GM18868 (cell line): Measurements from ENCODE around the gene MTCL1.

Experiments
- ATAC-seq: cut with Tn5 transposase; IDR thresholded peaks from one replicate; pipeline ENCODE4 v1.9.1; 2021; ENCODE audit warnings: mild to moderate bottlenecking, moderate library complexity; ENCODE audit not compliant: unreplicated experiment

MTCL1 gene

GRCh38 chr18:8826971-8827370 is 121.6 kb downstream of the MTCL1 start:
- ATAC-seq: no peak

- no peak for ATAC-seq
Measured at GRCh38 chr18:8828300-8828699, 122.9 kb downstream of the MTCL1 start.

- no peak for ATAC-seq
Measured at GRCh38 chr18:8828798-8829197, 123.4 kb downstream of the MTCL1 start.

GRCh38 chr18:8830067-8831060 is 125.0 kb downstream of the MTCL1 start:
- ATAC-seq: no peak

DNA sequence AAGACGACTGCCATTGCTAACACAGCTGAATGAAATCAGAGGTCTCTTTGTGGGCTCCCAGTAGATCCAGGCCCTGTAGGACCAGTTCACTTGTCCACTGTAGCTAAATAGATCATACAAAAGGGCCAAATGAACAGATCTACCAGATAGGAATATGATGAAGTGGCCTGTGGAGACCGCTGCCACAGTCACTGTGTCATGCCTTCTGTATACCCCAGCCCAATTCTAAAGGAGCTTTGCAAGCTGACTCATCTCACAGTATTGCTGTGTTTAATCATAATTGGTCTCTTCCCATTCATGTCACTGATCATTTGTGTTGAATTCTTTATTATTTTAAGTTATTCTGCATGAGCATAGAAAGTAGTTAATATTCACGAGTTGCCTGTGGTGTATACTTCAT is 125.8 kb downstream of the MTCL1 start:
- ATAC-seq: no peak

DNA sequence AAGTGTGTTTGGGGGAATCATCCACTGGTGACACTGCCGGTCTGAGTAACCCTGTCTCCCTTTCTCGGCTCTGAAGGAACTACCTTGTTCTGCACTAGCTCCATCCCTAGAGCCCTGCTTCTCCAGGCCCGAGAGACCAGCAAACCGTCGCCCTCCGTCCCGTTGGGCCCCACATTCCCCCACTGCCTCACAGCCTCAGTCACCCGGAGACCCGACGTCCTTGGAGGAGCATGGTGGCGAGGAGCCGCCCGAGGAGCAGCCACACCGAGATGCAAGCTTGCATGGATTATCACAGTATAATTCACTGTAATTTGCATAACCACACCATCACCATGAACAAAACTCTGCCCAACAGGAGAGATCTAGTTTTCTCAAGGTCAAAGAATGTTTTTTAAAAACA is 126.2 kb downstream of the MTCL1 start:
- no peak for ATAC-seq

- no peak for ATAC-seq
Measured at GRCh38 chr18:8833480-8833879, 128.1 kb downstream of the MTCL1 start.

GRCh38 chr18:8834881-8835280 is 129.5 kb downstream of the MTCL1 start:
- ATAC-seq: no peak

GRCh38 chr18:8835521-8835953 is 130.2 kb downstream of the MTCL1 start:
- ATAC-seq: no peak

DNA sequence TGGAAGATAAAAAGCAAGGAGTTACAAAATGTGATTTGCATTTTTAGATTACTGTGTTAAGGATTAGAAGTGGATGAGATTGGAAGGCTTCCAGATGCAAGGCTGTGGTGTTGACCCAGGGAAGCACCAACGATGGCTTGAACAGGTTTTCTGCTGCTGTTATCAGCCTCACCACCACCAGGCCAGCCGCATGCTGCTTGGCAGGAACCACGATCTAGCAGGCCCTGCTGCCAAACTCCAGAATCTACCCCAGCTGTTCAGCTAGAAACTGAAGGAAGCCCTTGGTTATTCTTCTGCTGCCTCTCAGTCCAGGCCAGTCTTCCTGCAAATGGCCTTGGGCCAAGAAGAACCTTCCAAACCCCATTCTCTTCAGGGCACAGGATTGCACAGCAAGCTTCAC is 133.9 kb downstream of the MTCL1 start:
- ATAC-seq: no peak

DNA sequence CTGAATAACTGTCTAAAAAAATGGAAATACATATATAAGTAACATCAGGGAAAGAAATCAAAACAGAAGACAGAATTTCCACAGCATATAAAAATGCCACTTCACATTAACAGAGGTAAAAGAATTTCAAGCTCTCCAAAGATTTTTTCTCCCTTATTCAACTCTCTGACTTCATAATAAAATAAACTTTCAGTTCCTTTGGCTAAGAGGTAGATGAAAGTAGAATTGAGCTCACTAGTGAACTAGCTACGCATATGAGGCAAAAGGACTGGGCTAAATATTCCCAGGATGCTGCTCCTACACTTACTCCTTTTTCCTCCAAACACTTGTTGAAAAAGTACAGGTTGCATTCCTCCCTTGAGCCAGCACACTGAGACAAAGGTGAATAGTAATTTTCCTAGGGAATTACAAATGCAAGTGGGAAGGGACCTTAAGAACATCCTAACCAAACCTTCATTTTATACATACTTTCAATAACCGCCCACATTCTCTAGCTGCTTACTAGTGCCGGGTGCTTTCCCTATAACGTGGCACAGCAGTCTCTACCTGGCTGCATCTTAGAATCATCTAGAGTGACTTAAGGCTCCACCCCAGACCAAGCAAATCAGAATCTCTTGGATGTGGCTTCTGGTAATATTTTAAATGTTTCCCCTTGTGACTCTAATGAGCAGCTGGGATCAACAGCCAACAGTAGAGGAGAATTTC is 136.6 kb downstream of the MTCL1 start:
- ATAC-seq: no peak

DNA sequence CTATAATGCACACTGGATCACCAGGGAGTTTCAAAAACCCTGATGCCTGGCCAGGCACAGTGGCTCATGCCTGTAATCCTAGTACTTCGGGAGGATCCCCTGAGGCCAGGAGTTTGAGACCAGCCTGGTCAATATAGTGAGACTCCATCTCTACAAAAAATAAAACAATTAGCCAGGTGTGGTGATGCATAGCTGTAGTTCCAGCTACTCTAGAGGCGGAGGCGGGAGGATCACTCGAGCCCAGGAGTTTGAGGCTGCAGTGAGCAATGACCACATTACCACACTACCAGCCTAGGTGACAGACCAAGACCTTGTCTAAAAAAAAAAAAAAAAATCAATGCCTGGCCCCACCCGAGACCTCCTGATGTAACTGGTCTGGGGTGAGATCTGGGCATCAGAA is 137.2 kb downstream of the MTCL1 start:
- ATAC-seq: no peak

GRCh38 chr18:8843005-8843404 is 137.6 kb downstream of the MTCL1 start:
- ATAC-seq: no peak

- ATAC-seq: no peak
Measured at GRCh38 chr18:8844721-8845148, 139.4 kb downstream of the MTCL1 start.

DNA sequence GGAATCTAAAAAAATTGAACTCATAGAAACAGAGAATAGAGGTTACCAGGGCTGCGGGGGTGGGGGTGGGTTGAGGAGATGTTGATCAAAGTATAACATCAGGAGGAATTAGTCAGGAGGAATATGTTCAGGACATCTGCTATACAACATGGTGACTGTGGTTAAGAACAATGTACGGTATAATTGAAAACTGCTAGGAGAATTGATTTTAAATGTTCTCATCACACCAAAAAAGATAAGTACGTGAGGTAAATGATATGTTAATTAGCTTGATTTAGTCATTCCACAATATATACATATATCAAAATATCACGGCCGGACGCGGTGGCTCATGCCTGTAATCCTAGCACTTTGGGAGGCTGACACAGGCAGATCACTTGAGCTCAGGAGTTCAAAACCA is 140.2 kb downstream of the MTCL1 start:
- no peak for ATAC-seq

DNA sequence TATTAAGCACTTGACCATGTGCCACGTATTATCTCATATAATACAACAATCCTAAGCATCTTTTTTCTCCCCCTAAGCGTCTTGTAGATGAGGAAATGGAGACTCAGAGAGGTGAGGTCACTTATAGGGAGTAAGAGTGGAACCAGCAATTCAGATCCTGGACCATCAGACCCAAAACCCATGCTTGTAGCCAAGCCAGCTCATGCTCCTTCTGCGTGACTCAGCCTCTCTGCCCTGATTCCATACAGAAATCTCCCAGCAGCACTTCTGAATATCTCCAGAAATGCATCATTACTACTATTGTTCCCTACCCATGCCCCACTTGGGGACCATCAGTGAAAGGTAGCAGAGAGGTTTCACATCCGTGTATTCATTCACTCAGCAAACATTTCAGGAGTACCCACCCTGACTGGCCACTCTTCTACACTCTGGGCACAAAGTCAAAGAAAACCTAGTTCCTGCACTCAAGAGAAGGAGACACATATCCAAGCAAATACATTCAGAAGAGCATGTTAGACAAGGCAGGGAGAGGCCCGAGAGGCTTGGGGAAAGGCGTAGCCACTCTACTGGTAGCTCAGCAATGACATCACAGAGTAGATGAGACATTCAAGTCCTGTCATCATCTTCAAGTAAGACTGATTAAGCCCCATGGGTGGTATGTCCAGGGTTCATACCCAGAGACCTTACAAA is 141.9 kb downstream of the MTCL1 start:
- ATAC-seq: no peak

GRCh38 chr18:8847900-8848299 is 142.5 kb downstream of the MTCL1 start:
- ATAC-seq: no peak

DNA sequence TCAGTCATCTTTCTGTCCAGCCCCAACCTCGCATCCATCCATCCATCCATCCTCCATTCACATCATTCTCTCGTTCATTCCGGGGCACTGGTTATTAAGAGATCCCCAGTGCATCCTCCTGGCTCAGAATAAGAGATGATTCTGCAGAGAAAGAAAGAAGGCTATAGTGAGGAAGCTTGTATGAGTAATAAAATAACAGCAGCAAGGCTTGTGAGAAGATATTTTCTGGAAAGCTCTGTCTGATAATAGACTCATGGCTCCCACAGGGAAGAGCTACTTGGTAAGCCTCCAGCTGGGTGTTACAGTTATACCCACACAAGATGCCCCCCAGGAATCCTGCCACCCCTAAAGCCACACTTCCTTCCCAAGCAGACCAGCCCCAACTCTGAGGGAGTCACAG is 143.2 kb downstream of the MTCL1 start:
- ATAC-seq: no peak

DNA sequence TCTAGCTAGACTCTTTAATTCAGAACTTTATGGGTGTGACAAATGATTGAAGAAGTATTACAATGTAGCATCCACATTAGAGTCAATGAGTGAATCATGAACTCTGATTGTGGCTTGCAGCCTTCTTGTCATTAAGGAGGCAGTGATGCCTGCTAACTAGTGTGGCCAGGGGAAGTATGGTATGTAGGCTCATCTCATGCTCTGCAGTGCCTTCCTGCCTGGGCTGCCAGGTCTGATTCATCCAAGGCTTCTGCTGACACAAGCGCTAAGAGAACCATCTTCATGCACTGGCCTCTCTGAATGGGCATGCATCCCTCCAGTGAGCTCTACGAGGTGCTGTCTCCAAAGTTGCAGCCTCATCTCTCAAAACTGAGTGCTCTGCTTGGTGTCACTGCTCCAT is 144.3 kb downstream of the MTCL1 start:
- no peak for ATAC-seq

- no peak for ATAC-seq
Measured at GRCh38 chr18:8851659-8852058, 146.3 kb downstream of the MTCL1 start.

DNA sequence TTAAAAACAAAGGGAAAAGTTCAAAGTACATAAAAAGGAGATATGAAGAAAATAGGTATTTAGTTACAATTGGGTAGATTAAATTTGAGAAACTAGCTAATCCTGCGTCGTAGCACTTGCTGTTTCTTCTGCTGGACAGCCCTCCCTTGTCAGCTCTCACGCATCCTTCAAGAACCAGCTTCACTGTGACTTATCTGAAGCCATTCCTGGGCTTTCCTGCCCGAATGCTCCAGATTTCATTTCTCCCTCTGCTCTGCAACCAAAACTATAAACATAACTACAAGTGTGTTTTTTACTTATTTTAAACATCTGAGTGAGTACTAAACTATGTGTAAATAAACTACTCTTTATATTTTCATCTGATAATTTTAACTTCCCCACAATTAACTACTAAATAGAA is 149.2 kb downstream of the MTCL1 start:
- no peak for ATAC-seq
